HCT116 (cell line): ENCODE results near the gene UBIAD1. TPM values are rescaled to one million over a fixed set of nuclear protein-coding genes. Genes with fewer than 3 reads are reported as not detected.

Experiments
- ATAC-seq: fragments of 200-7000 bp; cut with Tn5 transposase; 2 replicates; pipeline ENCODE4 v1.9.1; 2020; ENCODE audit warnings: mild to moderate bottlenecking, moderate library complexity
- BruUV-seq: library from RNA; stranded (reverse); fragments of 400-500 nt; replicated peaks from 2 replicates; lab custom pipeline; 2021; lab: Mats Ljungman, UMichigan
- CTCF ChIA-PET: fragments of 300-600 bp; sonication (Branson Sonifier 250); formaldehyde crosslinking; loops from one replicate; lab custom pipeline; 2021; ENCODE audit warnings: antibody characterized with exemption; lab: Charles Lee
- POLR2A ChIA-PET: fragments of 300-600, 350-600 bp; sonication (Branson Sonifier 250); formaldehyde crosslinking; loops from one replicate; lab custom pipeline; 2021; ENCODE audit warnings: antibody characterized with exemption; lab: Charles Lee
- RAD21 ChIA-PET, 2 experiments: fragments of 300-600 bp; sonication (Branson Sonifier 250); formaldehyde crosslinking; loops; one replicate each; lab custom pipeline; 2023; ENCODE audit warnings: low total read pairs in 2 of 2; ENCODE audit not compliant: uncharacterized antibody in 2 of 2, unreplicated experiment in 2 of 2, low non-redundant PET in 1 of 2; lab: Charles Lee
- DNase-seq: peaks from one replicate; pipeline ENCODE4 v3.0.0-alpha.2; 2010; ENCODE audit warnings: low read depth, low spot score
- H2AFZ ChIP-seq: fragments of 200-600 bp; shearing (Covaris generic), sonication (generic); 2 replicates; pipeline ENCODE4 v1.6.1; 2017; ENCODE audit warnings: low read depth, mixed run types, mixed read lengths, antibody characterized with exemption, low read length; ENCODE audit not compliant: poor library complexity, severe bottlenecking
- H3K27ac ChIP-seq: 2 replicates; pipeline ENCODE4 v1.5.1; 2012; ENCODE audit warnings: low read depth, low read length
- H3K27me3 ChIP-seq: fragments of 200-600 bp; sonication (generic); 2 replicates; pipeline ENCODE4 v1.6.1; 2016; ENCODE audit warnings: mixed run types, low read length, mixed read lengths; ENCODE audit not compliant: insufficient read depth
- H3K36me3 ChIP-seq, 2 experiments: fragments of 200-500 bp in 1 of 2; fragments of 200-600 bp in 1 of 2; sonication (Bioruptor generic) in 1 of 2; sonication (generic) in 1 of 2; 2 replicates each; pipeline versions ENCODE4 v1.5.1 to v1.6.1; 2014 to 2016; ENCODE audit warnings: low read length in 2 of 2, inconsistent platforms in 1 of 2, mixed read lengths in 1 of 2, mixed run types in 1 of 2; ENCODE audit not compliant: insufficient read depth in 2 of 2, control insufficient read depth in 1 of 2
- H3K4me1 ChIP-seq, 2 experiments: fragments of 200-600 bp in 1 of 2; sonication (generic) in 1 of 2; 2 replicates each; pipeline versions ENCODE4 v1.5.1 to v1.6.1; 2012 to 2017; ENCODE audit warnings: low read length in 2 of 2, inconsistent platforms in 1 of 2, mild to moderate bottlenecking in 1 of 2, mixed read lengths in 1 of 2, mixed run types in 1 of 2, moderate library complexity in 1 of 2; ENCODE audit not compliant: insufficient read depth in 2 of 2, control insufficient read depth in 1 of 2
- H3K4me2 ChIP-seq: fragments of 200-600 bp; sonication (generic); 2 replicates; pipeline ENCODE4 v1.6.1; 2017; ENCODE audit warnings: mixed run types, low read length, mixed read lengths
- H3K4me3 ChIP-seq, 2 experiments: fragments of 200-600 bp in 1 of 2; sonication (generic) in 1 of 2; replicated peaks in 1 of 2; 2 replicates each; pipeline ENCODE4 v1.5.1; 2011 to 2016; ENCODE audit warnings: low read length in 2 of 2, control low read depth in 1 of 2, low read depth in 1 of 2, mild to moderate bottlenecking in 1 of 2, mixed read lengths in 1 of 2, mixed run types in 1 of 2
- H3K79me2 ChIP-seq: fragments of 200-600 bp; sonication (generic); 2 replicates; pipeline ENCODE4 v1.6.1; 2017; ENCODE audit warnings: mild to moderate bottlenecking, mixed run types, low read length, moderate library complexity, mixed read lengths; ENCODE audit not compliant: insufficient read depth
- H3K9ac ChIP-seq: fragments of 200-600 bp; sonication (generic); 2 replicates; pipeline ENCODE4 v1.6.1; 2016; ENCODE audit warnings: low read length, mixed read lengths
- H3K9me2 ChIP-seq: fragments of 200-600 bp; sonication (generic), shearing (Covaris generic); 2 replicates; pipeline ENCODE4 v1.6.1; 2017; ENCODE audit warnings: mixed run types, mild to moderate bottlenecking, moderate library complexity; ENCODE audit not compliant: insufficient read depth
- H3K9me3 ChIP-seq, 2 experiments: fragments of 200-500 bp in 1 of 2; fragments of 200-600 bp in 1 of 2; sonication (Bioruptor generic) in 1 of 2; sonication (generic) in 1 of 2; 2 replicates each; pipeline ENCODE4 v1.6.1; 2014 to 2017; ENCODE audit warnings: low read length in 2 of 2, mixed read lengths in 2 of 2, inconsistent platforms in 1 of 2, low read depth in 1 of 2, mild to moderate bottlenecking in 1 of 2, mixed run types in 1 of 2, moderate library complexity in 1 of 2; ENCODE audit not compliant: control insufficient read depth in 1 of 2, insufficient read depth in 1 of 2
- H4K20me1 ChIP-seq: fragments of 200-600 bp; sonication (generic), shearing (Covaris generic); 2 replicates; pipeline ENCODE4 v1.6.1; 2017; ENCODE audit warnings: mixed run types, mild to moderate bottlenecking, moderate library complexity; ENCODE audit not compliant: insufficient read depth
- CBX3 ChIP-seq: IDR thresholded peaks from 2 replicates; pipeline ENCODE4 v1.6.1; 2012; ENCODE audit warnings: low read depth
- CEBPB ChIP-seq: IDR thresholded peaks from 2 replicates; pipeline ENCODE4 v1.6.1; 2012; ENCODE audit warnings: low read depth
- CTCF ChIP-seq, 3 experiments: fragments of 200-600 bp in 1 of 3; sonication (generic) in 1 of 3; IDR thresholded peaks in 2 of 3; conservative IDR thresholded peaks in 1 of 3; 2 replicates each; pipeline ENCODE4 v1.5.1; 2012 to 2017; ENCODE audit warnings: low read depth in 2 of 3, low read length in 2 of 3, antibody characterized with exemption in 1 of 3, borderline replicate concordance in 1 of 3, control low read depth in 1 of 3, mild to moderate bottlenecking in 1 of 3, mixed read lengths in 1 of 3, mixed run types in 1 of 3, moderate library complexity in 1 of 3; ENCODE audit not compliant: insufficient read depth in 1 of 3
- EGR1 ChIP-seq: IDR thresholded peaks from 2 replicates; pipeline ENCODE4 v1.6.1; 2012; ENCODE audit warnings: low read depth
- ELF1 ChIP-seq: IDR thresholded peaks from 2 replicates; pipeline ENCODE4 v1.6.1; 2012; ENCODE audit warnings: low read depth, borderline replicate concordance
- EZH2 ChIP-seq: fragments of 200-600 bp; sonication (generic); IDR thresholded peaks from 2 replicates; pipeline ENCODE4 v1.6.1; 2017; ENCODE audit warnings: antibody characterized with exemption, mixed run types
- EZH2phosphoT487 ChIP-seq: fragments of 200-600 bp; IDR thresholded peaks from 2 replicates; pipeline ENCODE4 v1.6.1; 2018; ENCODE audit warnings: antibody characterized with exemption, borderline replicate concordance
- FOSL1 ChIP-seq: IDR thresholded peaks from 2 replicates; pipeline ENCODE4 v1.6.1; 2012; ENCODE audit warnings: low read depth
- RAD21 ChIP-seq: IDR thresholded peaks from 2 replicates; pipeline ENCODE4 v1.6.1; 2012; ENCODE audit warnings: low read depth, mild to moderate bottlenecking
- TCF7L2 ChIP-seq: IDR thresholded peaks from 2 replicates; pipeline ENCODE4 v1.7.0; 2011; ENCODE audit warnings: borderline replicate concordance, inconsistent platforms; ENCODE audit not compliant: insufficient read depth, insufficient read length; ENCODE audit errors: extremely low read depth
- YY1 ChIP-seq: IDR thresholded peaks from 2 replicates; pipeline ENCODE4 v1.6.1; 2011; ENCODE audit warnings: low read length, low read depth, moderate library complexity, mild to moderate bottlenecking; ENCODE audit not compliant: insufficient replicate concordance; ENCODE audit errors: extremely low read depth
- ZFX ChIP-seq: fragments of 450-650 bp; IDR thresholded peaks from 2 replicates; pipeline ENCODE4 v1.6.1; 2017
- ZNF274 ChIP-seq: fragments of 200-500 bp; sonication (Bioruptor generic); IDR thresholded peaks from 2 replicates; pipeline ENCODE4 v1.6.1; 2014; ENCODE audit warnings: mild to moderate bottlenecking, low read depth, low read length, inconsistent platforms
- intact Hi-C: fragments of 100-400 bp; cut with micrococcal nuclease; formaldehyde crosslinking; loops from 2 replicates; pipeline ENCODE4 v1.10.0; 2022
- total RNA-seq: library from RNA; stranded (reverse); gene quantifications from one replicate; pipeline ENCODE4 v1.2.1, GENCODE V29; 2021; ENCODE audit not compliant: unreplicated experiment
- TF ChIP-seq, protein P1 (sequence below): IDR thresholded peaks from 2 replicates; pipeline ENCODE4 v1.6.1; 2012
- TF ChIP-seq, protein P2 (sequence below): IDR thresholded peaks from 2 replicates; pipeline ENCODE4 v1.6.1; 2011; ENCODE audit warnings: mild to moderate bottlenecking, low read length, moderate library complexity; ENCODE audit not compliant: insufficient replicate concordance; ENCODE audit errors: extremely low read depth
- TF ChIP-seq, protein P3 (sequence below): IDR thresholded peaks from 2 replicates; pipeline ENCODE4 v1.6.1; 2012; ENCODE audit warnings: low read depth

The UBIAD1 gene
- total RNA-seq, 1 experiment from 2014 or later: 17.2 TPM

DNA sequence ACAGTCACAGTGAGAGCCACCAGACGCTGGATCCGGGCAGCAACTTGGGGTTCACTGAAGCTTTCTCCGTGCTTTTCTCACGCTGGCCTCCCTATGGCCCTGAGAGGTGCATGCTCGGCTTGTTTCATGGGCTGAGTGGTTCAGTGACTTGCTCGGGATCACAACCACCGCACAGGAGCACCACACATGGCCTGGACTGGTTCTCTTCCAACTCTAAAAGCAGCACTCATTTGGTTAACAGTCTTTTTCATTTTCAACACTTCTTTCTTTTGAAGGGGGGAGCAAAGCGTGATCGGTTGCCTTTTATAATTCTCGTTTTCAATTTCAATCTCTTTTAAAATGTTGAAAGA lies 26.2 kb downstream of the UBIAD1 start:
- CTCF ChIA-PET: no interaction called here
- H3K79me2 ChIP-seq: no peaks in the 10 kb centered on the region
- DNase-seq: no peak
- no TSS peak for BruUV-seq
- no peak overlapping the region for H3K4me3 ChIP-seq
- no peak overlapping the region for H3K27ac ChIP-seq
- H3K4me2 ChIP-seq: no peak overlapping the region
- intact Hi-C loops: no loop called here
- no peak for ATAC-seq
- POLR2A ChIA-PET: no interaction called here
- RAD21 ChIA-PET: no interaction called here
- no peaks in the 10 kb centered on the region for H4K20me1 ChIP-seq
- H3K9me3 ChIP-seq: no peaks in the 10 kb centered on the region
- no peak overlapping the region for H2AFZ ChIP-seq
- no peaks in the 10 kb centered on the region for H3K9me2 ChIP-seq
- no peaks in the 10 kb centered on the region for H3K36me3 ChIP-seq
- H3K27me3 ChIP-seq: no peaks in the 10 kb centered on the region
- TF ChIP-seq ELF1 (no peak), FOSL1 (no peak), ZNF274 (no peak), CTCF (IDR thresholded peaks at IDR 0.05 in 2 of 3, conservative IDR thresholded peaks at IDR 0.05 in 1 of 3; ENCODE audit: borderline replicate concordance in 1 of 3, insufficient read depth in 1 of 3, low read depth in 2 of 3, low read length in 2 of 3) (no peak), RAD21 (no peak), TCF7L2 (no peak), CEBPB (no peak), EZH2 (no peak), ZFX (no peak), EGR1 (no peak), YY1 (no peak), CBX3 (no peak), EZH2phosphoT487 (no peak)
- TF ChIP-seq, protein P1, sequence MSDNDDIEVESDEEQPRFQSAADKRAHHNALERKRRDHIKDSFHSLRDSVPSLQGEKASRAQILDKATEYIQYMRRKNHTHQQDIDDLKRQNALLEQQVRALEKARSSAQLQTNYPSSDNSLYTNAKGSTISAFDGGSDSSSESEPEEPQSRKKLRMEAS: no peak
- TF ChIP-seq, protein P2, sequence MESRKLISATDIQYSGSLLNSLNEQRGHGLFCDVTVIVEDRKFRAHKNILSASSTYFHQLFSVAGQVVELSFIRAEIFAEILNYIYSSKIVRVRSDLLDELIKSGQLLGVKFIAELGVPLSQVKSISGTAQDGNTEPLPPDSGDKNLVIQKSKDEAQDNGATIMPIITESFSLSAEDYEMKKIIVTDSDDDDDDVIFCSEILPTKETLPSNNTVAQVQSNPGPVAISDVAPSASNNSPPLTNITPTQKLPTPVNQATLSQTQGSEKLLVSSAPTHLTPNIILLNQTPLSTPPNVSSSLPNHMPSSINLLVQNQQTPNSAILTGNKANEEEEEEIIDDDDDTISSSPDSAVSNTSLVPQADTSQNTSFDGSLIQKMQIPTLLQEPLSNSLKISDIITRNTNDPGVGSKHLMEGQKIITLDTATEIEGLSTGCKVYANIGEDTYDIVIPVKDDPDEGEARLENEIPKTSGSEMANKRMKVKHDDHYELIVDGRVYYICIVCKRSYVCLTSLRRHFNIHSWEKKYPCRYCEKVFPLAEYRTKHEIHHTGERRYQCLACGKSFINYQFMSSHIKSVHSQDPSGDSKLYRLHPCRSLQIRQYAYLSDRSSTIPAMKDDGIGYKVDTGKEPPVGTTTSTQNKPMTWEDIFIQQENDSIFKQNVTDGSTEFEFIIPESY: no peak
- TF ChIP-seq, protein P3, sequence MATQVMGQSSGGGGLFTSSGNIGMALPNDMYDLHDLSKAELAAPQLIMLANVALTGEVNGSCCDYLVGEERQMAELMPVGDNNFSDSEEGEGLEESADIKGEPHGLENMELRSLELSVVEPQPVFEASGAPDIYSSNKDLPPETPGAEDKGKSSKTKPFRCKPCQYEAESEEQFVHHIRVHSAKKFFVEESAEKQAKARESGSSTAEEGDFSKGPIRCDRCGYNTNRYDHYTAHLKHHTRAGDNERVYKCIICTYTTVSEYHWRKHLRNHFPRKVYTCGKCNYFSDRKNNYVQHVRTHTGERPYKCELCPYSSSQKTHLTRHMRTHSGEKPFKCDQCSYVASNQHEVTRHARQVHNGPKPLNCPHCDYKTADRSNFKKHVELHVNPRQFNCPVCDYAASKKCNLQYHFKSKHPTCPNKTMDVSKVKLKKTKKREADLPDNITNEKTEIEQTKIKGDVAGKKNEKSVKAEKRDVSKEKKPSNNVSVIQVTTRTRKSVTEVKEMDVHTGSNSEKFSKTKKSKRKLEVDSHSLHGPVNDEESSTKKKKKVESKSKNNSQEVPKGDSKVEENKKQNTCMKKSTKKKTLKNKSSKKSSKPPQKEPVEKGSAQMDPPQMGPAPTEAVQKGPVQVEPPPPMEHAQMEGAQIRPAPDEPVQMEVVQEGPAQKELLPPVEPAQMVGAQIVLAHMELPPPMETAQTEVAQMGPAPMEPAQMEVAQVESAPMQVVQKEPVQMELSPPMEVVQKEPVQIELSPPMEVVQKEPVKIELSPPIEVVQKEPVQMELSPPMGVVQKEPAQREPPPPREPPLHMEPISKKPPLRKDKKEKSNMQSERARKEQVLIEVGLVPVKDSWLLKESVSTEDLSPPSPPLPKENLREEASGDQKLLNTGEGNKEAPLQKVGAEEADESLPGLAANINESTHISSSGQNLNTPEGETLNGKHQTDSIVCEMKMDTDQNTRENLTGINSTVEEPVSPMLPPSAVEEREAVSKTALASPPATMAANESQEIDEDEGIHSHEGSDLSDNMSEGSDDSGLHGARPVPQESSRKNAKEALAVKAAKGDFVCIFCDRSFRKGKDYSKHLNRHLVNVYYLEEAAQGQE: no peak
- TF ChIP-seq, all 23 proteins: peak for 0
- Histone ChIP-seq H3K4me1 (no peaks in the 10 kb centered on the region), H3K9ac (no peak overlapping the region)
